ENCODE data around the gene ZMYM2. TPM values are rescaled to one million over a fixed set of nuclear protein-coding genes. Genes with fewer than 3 reads are reported as not detected.

Gene ZMYM2
- total and polyA plus RNA-seq, 7 donors = 6.7 to 42.8 (median 25.4) TPM

GRCh38 chr13:20127562-20128458 lies 169.3 kb downstream of the ZMYM2 start:
- H3K9me3 ChIP-seq = no peaks in the 10 kb centered on the region
- H3K27me3 ChIP-seq (ENCODE audit: insufficient read depth in 3 of 3, low read length in 2 of 3) = peaks cover 0 to 27% (median 0%) of the 10 kb centered on the region in 3 donors
- DNase-seq (peak; percentile 72 to 83), ATAC-seq (peak; percentile 84 to 92 (median 90))
- intact Hi-C loops (cut with DNase I) = no loop called here
- peak overlapping the region; percentile 76 for H3K27ac ChIP-seq
- 1% methylated on average over 68 to 82 of the region's 82 CpGs for WGBS, 3 donors
- TF ChIP-seq, protein P1, sequence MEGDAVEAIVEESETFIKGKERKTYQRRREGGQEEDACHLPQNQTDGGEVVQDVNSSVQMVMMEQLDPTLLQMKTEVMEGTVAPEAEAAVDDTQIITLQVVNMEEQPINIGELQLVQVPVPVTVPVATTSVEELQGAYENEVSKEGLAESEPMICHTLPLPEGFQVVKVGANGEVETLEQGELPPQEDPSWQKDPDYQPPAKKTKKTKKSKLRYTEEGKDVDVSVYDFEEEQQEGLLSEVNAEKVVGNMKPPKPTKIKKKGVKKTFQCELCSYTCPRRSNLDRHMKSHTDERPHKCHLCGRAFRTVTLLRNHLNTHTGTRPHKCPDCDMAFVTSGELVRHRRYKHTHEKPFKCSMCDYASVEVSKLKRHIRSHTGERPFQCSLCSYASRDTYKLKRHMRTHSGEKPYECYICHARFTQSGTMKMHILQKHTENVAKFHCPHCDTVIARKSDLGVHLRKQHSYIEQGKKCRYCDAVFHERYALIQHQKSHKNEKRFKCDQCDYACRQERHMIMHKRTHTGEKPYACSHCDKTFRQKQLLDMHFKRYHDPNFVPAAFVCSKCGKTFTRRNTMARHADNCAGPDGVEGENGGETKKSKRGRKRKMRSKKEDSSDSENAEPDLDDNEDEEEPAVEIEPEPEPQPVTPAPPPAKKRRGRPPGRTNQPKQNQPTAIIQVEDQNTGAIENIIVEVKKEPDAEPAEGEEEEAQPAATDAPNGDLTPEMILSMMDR (IDR thresholded peaks at IDR 0.05) = peak; percentile 42
- H3K4me3 ChIP-seq = peak overlapping the region; percentile 73
- no peaks in the 10 kb centered on the region for H3K36me3 ChIP-seq (ENCODE audit: insufficient read depth in 1 of 2, low read depth in 1 of 2)
- peaks cover 17% of the 10 kb centered on the region for H3K4me1 ChIP-seq

- Histone ChIP-seq H3K4me1 (peaks cover 17% of the 10 kb centered on the region), H3K4me3 (peak overlapping the region; percentile 73)
Observed at GRCh38 chr13:20128459-20128931, 170.0 kb downstream of the ZMYM2 start.

GRCh38 chr13:20129076-20129475 lies 170.5 kb downstream of the ZMYM2 start:
- DNase-seq (no peak), ATAC-seq (no peak)
- 82 to 88% (median 83%) methylated on average over 18 of the region's 18 CpGs for WGBS, 3 donors
- peaks cover 17% of the 10 kb centered on the region for H3K4me1 ChIP-seq
- TF ChIP-seq, protein P1 (IDR thresholded peaks at IDR 0.05) = no peak
- H3K4me3 ChIP-seq = peak overlapping the region; percentile 73
- no peak overlapping the region for H3K27ac ChIP-seq
- H3K36me3 ChIP-seq (ENCODE audit: insufficient read depth in 1 of 2, low read depth in 1 of 2) = no peaks in the 10 kb centered on the region
- H3K27me3 ChIP-seq (ENCODE audit: insufficient read depth in 3 of 3, low read length in 2 of 3) = peaks cover 0 to 38% (median 0%) of the 10 kb centered on the region in 3 donors
- intact Hi-C loops (cut with DNase I) = no loop called here
- H3K9me3 ChIP-seq = no peaks in the 10 kb centered on the region

More at GRCh38 chr13:20128459-20128931, 170.0 kb downstream of the ZMYM2 start:
- Histone ChIP-seq H3K27ac (peak overlapping the region; percentile 76), H3K27me3 (ENCODE audit: insufficient read depth in 3 of 3, low read length in 2 of 3) (peaks cover 0 to 34% (median 0%) of the 10 kb centered on the region in 3 donors), H3K36me3 (ENCODE audit: insufficient read depth in 1 of 2, low read depth in 1 of 2) (no peaks in the 10 kb centered on the region), H3K9me3 (no peaks in the 10 kb centered on the region)
- intact Hi-C loops (cut with DNase I) = no loop called here
- DNase-seq (no peak), ATAC-seq (peak; percentile 21 to 46 (median 30))
- 2 to 5% (median 4%) methylated on average over 25 to 28 of the region's 28 CpGs for WGBS, 3 donors
- TF ChIP-seq, protein P1 (IDR thresholded peaks at IDR 0.05) = peak; percentile 16

DNA sequence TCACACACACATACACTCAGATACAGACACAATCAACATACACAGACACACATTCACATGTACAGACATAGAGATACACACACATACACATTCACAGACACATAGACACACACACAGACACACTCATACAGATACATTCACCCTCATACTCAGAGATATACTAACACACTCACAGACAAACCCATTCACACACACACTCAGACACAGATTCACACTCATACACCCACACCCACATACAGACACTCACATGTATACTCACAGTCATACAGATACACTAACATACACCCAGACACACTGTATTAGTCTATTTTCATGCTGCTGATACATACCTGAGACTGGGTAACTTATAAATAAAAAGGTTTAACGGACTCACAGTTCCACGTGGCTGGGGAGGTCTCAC lies 171.5 kb downstream of the ZMYM2 start:
- 64 to 89% (median 67%) methylated on average over 2 of the region's 2 CpGs for WGBS, 3 donors
- Histone ChIP-seq H3K27me3 (ENCODE audit: insufficient read depth in 3 of 3, low read length in 2 of 3) (peaks cover 0 to 43% (median 0%) of the 10 kb centered on the region in 3 donors), H3K4me1 (peaks cover 17% of the 10 kb centered on the region), H3K27ac (no peak overlapping the region), H3K36me3 (ENCODE audit: insufficient read depth in 1 of 2, low read depth in 1 of 2) (no peaks in the 10 kb centered on the region), H3K4me3 (no peak overlapping the region), H3K9me3 (no peaks in the 10 kb centered on the region)
- ATAC-seq (no peak), DNase-seq (no peak)
- intact Hi-C loops (cut with DNase I) = no loop called here
- TF ChIP-seq, protein P1 (IDR thresholded peaks at IDR 0.05) = no peak

All from psoas muscle (tissue), 8 donors.